Middle frontal gyrus (tissue), 1 donor: Measurements from ENCODE around the gene AP1G2.

Experiments used
- DNase-seq: peaks from one replicate; pipeline ENCODE4 v3.0.0-alpha.2; 2015; ENCODE audit warnings: low spot score; ENCODE audit errors: extremely low spot score

AP1G2 gene

GRCh38 chr14:23520899-23521533 lies 46.6 kb downstream of the AP1G2 start:
- DNase-seq, result no peak

GRCh38 chr14:23518709-23519108 lies 48.9 kb downstream of the AP1G2 start:
- no peak for DNase-seq

- no peak for DNase-seq
Observed at GRCh38 chr14:23517650-23518326, 49.8 kb downstream of the AP1G2 start.

- no peak for DNase-seq
Observed at GRCh38 chr14:23514644-23514957, 53.0 kb downstream of the AP1G2 start.

- peak; percentile 72 for DNase-seq
Observed at GRCh38 chr14:23513818-23514643, 53.6 kb downstream of the AP1G2 start.

- DNase-seq, result peak; percentile 76
Observed at GRCh38 chr14:23513005-23513817, 54.4 kb downstream of the AP1G2 start.

- DNase-seq, result no peak
Observed at GRCh38 chr14:23512156-23512555, 55.4 kb downstream of the AP1G2 start.
